Progenitor cell of endocrine pancreas (in vitro differentiated cells): Measurements from ENCODE around the gene ZNF280B. TPM values are rescaled to one million over a fixed set of nuclear protein-coding genes. Genes with fewer than 3 reads are reported as not detected.
"Not testable (repeated sequence)": the region's sequence is repeated elsewhere in the genome, so short reads cannot be mapped to it uniquely, and the experiment has no call there.

Experiments
- DNase-seq: peaks from one replicate; pipeline ENCODE4 v3.0.0; 2021; ENCODE audit warnings: low spot score; ENCODE audit not compliant: unreplicated experiment
- H3K27ac Mint-ChIP-seq: 2 replicates; pipeline ENCODE4 v1.8.0; 2021; ENCODE audit warnings: mild to moderate bottlenecking, moderate library complexity, mixed read lengths
- H3K27me3 Mint-ChIP-seq: 2 replicates; pipeline ENCODE4 v1.8.0; 2021; ENCODE audit warnings: mixed read lengths
- H3K36me3 Mint-ChIP-seq: 2 replicates; pipeline ENCODE4 v1.8.0; 2022; ENCODE audit warnings: mixed read lengths; ENCODE audit not compliant: insufficient read depth
- H3K4me1 Mint-ChIP-seq: 2 replicates; pipeline ENCODE4 v1.8.0; 2021; ENCODE audit warnings: low read depth, mixed read lengths
- H3K4me3 Mint-ChIP-seq: 2 replicates; pipeline ENCODE4 v1.8.0; 2021; ENCODE audit warnings: low read depth, mild to moderate bottlenecking, moderate library complexity, mixed read lengths
- H3K9me3 Mint-ChIP-seq: 2 replicates; pipeline ENCODE4 v1.8.0; 2021; ENCODE audit warnings: low read depth, mixed read lengths
- total RNA-seq: library from RNA; stranded (reverse); gene quantifications from 2 replicates; pipeline ENCODE4 v1.2.1, GENCODE V29; 2021
- TF ChIP-seq, protein P1 (sequence below): fragments of 200-600 bp; sonication (generic); IDR thresholded peaks from one replicate; pipeline ENCODE4 v1.5.0; 2021; ENCODE audit warnings: antibody characterized with exemption, mild to moderate bottlenecking; ENCODE audit not compliant: unreplicated experiment

Gene ZNF280B
- total RNA-seq, 1 donor from 2014 or later: 7.0 TPM

DNA sequence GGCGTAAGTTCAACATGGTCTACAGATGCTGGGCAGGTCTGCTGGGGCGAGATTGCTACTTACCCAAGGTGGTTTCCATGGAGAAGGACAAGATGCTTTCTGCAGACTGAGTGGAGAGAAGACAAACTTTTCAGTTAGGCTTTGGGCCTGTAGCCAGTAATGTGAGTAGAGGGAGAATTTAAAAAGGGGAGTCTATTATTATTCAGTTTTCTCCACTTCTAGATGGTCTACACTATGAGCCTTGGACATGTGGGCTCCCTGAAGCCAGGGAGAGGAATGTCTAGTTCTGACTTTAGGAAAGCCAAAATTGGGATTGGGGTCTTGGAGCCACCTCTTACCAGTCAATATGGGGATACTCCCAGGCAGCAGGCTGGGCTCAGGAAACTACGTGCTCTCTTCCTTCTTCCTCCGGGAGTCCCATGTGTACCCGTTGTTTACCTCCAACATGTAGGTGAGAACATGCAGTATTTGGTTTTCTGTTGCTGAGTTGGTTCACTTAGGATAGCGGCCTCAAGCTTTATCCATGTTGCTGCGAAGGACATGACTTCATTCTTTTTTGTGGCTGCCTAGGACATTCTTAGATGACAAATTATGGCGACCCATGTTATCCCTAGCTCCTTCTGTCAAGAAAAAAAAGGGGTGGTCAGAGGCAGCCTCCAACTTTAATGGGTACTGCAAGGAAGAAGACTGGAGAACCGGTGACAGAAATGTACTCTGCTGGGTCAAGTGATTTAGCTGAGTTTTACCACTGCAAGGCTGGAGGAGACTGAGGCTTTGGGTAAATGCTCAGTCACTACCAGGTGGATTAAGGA is 26.3 kb upstream of the ZNF280B start:
- TF ChIP-seq, protein P1, sequence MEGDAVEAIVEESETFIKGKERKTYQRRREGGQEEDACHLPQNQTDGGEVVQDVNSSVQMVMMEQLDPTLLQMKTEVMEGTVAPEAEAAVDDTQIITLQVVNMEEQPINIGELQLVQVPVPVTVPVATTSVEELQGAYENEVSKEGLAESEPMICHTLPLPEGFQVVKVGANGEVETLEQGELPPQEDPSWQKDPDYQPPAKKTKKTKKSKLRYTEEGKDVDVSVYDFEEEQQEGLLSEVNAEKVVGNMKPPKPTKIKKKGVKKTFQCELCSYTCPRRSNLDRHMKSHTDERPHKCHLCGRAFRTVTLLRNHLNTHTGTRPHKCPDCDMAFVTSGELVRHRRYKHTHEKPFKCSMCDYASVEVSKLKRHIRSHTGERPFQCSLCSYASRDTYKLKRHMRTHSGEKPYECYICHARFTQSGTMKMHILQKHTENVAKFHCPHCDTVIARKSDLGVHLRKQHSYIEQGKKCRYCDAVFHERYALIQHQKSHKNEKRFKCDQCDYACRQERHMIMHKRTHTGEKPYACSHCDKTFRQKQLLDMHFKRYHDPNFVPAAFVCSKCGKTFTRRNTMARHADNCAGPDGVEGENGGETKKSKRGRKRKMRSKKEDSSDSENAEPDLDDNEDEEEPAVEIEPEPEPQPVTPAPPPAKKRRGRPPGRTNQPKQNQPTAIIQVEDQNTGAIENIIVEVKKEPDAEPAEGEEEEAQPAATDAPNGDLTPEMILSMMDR: no peak
- H3K27ac Mint-ChIP-seq: no peak overlapping the region
- H3K4me3 Mint-ChIP-seq: no peak overlapping the region
- no peak for DNase-seq
- H3K36me3 Mint-ChIP-seq: no peaks in the 10 kb centered on the region
- H3K27me3 Mint-ChIP-seq: peaks cover 36% of the 10 kb centered on the region
- H3K4me1 Mint-ChIP-seq: no peaks in the 10 kb centered on the region
- no peaks in the 10 kb centered on the region for H3K9me3 Mint-ChIP-seq

DNA sequence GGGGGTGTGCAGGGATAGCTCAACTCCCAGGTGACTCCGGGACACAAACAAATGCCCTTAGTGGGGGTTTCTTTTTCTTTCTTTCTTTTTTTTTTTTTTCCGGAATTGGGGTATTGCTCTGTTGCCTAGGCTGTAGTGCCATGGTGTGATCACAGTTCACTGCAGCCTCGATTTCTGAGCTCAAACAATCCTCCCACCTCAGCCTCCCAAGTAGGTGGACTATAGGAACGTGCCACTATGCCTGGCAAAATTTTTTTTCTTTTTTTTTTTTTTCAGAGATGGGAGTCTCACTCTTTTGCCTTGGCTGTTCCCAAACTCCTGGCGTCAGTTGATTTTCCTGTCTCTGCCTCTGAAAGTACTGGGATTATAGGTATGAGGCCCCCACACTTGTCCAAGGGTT is 25.3 kb upstream of the ZNF280B start:
- Mint-ChIP-seq H3K4me1 (no peaks in the 10 kb centered on the region), H3K27me3 (peaks cover 30% of the 10 kb centered on the region), H3K27ac (no peak overlapping the region), H3K9me3 (no peaks in the 10 kb centered on the region), H3K36me3 (no peaks in the 10 kb centered on the region), H3K4me3 (no peak overlapping the region)
- DNase-seq: no peak
- TF ChIP-seq, protein P1: no peak

- H3K27me3 Mint-ChIP-seq: peaks cover 26% of the 10 kb centered on the region
- no peaks in the 10 kb centered on the region for H3K36me3 Mint-ChIP-seq
Observed at GRCh38 chr22:22533417-22533816, 24.9 kb upstream of the ZNF280B start.

DNA sequence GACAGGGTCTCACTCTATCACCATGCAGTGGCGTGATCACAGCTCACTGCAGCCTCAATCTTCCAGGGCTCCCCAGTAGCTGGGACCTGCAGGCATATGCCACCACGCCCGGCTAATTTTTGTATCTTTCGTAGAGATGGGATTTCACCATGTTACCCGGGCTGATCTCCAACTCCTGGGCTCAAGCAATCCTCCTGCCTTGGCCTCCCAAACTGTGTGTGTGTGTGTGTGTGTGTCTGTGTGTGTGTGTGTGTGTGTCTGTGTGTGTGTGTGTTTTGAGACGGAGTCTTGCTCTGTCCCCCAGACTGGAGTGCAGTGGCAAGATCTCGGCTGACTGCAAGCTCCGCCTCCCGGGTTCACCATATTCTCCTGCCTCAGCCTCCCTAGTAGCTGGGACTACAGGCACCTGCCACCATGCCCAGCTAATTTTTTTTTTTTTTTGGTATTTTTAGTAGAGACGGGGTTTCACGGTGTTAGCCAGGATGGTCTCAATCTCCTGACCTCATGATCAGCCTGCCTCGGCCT is 24.1 kb upstream of the ZNF280B start:
- H3K4me3 Mint-ChIP-seq, H3K36me3 Mint-ChIP-seq, H3K9me3 Mint-ChIP-seq, DNase-seq, H3K4me1 Mint-ChIP-seq, H3K27ac Mint-ChIP-seq: not testable (repeated sequence)
- peaks cover 26% of the 10 kb centered on the region for H3K27me3 Mint-ChIP-seq

More at GRCh38 chr22:22533417-22533816, 24.9 kb upstream of the ZNF280B start:
- TF ChIP-seq, protein P1: no peak
- Mint-ChIP-seq H3K9me3 (no peaks in the 10 kb centered on the region), H3K27ac (no peak overlapping the region), H3K4me3 (no peak overlapping the region), H3K4me1 (no peaks in the 10 kb centered on the region)
- no peak for DNase-seq

- peaks cover 24% of the 10 kb centered on the region for H3K27me3 Mint-ChIP-seq
- H3K4me3 Mint-ChIP-seq: no peak overlapping the region
- TF ChIP-seq, protein P1: no peak
- H3K4me1 Mint-ChIP-seq: no peaks in the 10 kb centered on the region
- no peak for DNase-seq
- H3K9me3 Mint-ChIP-seq: no peaks in the 10 kb centered on the region
- no peak overlapping the region for H3K27ac Mint-ChIP-seq
- H3K36me3 Mint-ChIP-seq: no peaks in the 10 kb centered on the region
Observed at GRCh38 chr22:22531770-22532546, 23.4 kb upstream of the ZNF280B start.
